ENCODE measurements around the gene APOA1. TPM values are rescaled to one million over a fixed set of nuclear protein-coding genes. Genes with fewer than 3 reads are reported as not detected.

Gene APOA1
- under 1 TPM; 0.23 to 0.25 TPM for total RNA-seq

DNA sequence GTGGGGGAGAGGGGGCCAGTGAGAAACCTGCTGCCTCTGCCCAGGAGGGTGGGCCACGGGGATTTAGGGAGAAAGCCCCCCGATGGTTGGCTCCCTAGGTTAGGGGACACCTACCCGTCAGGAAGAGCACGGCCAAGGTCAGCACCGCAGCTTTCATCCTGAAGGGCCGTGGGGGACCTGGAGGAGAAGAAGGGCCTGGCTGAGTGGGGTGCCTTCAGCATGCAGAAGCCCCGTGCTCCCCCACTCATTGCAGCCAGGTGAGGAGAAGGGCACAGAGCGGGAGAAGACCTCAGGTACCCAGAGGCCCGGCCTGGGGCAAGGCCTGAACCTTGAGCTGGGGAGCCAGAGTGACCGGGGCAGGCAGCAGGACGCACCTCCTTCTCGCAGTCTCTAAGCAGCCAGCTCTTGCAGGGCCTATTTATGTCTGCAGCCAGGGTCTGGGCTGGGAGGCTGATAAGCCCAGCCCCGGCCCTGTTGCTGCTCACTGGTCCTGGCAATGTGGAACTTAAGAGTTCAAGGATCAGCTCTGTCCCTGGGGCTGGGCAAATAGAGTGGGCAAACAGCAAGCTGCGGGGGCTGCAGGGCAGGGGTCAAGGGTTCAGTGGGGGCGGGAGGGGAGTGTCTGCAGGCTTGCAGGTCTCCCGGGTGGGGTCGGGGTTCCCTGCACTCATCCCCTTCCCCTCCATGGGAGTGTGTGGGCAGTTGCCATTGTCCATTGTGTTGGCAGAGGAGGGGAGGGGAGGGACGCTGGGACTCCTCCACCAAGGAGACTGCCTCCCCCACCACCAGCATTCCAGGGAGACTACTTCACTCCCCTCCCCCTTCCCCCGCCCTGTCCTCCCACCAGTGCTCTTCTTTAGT, at the start of gene APOA1:
Gene APOA1 (minus strand): TSS at position 392 of the 861 bp plus-strand sequence. CDS start 235 bp downstream, at position 157.
- Mint-ChIP-seq H3K4me1 (peaks cover 16% of the 10 kb centered on the region), H3K36me3 (ENCODE audit: low read depth) (no peaks in the 10 kb centered on the region), H3K9me3 (no peaks in the 10 kb centered on the region), H3K4me3 (no peak within 1 kb of the TSS), H3K27ac (no peak within 1 kb of the TSS), H3K27me3 (no peaks in the 10 kb centered on the region)
- POLR2A ChIA-PET = no interaction called here
- DNase-seq = no peak
- CTCF ChIA-PET = interaction anchor here (1.4 to 3.8 kb wide), 7 partner anchors 9 to 267 kb away, joined by 4 to 33 read pairs (median 9); partner anchors contain the start of gene APOA5

DNA sequence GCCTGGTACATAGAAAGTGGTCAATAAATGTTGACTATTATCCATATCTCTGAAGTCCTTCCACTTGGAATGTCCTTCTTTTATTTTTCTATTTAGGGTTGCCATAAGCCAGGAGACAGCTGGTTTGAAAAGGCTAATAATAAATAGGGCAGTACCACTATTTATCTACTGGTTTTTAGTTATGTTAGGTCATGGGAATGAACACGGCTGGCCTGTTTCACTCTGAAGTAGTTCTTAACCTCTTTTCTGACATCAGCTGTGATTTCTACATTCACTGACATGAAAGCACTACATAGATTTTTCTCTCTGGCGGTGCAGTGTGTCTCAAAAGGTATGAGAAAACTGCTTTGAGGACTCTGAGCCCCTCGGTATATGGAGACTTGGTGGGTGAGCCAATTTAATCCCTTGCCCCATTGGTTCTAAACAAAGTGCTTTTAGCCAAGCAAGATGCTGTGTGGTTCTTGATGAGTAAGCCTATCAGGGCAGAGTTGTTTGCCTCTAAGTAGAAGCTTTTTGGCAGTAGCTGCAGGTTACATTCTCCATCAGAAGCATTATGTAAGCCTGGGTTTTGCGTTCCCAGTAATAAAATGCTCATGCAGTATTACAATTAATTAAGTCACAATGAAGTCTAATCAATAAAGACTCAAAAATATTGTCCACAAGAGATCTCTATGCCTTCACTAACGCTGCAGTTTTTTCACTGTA, 48.7 kb upstream of the APOA1 start:
- Mint-ChIP-seq H3K9me3 (no peaks in the 10 kb centered on the region), H3K36me3 (ENCODE audit: low read depth) (peaks cover 5% of the 10 kb centered on the region), H3K4me1 (peaks cover 26% of the 10 kb centered on the region), H3K4me3 (no peak overlapping the region), H3K27me3 (no peaks in the 10 kb centered on the region), H3K27ac (no peak overlapping the region)
- ChIA-PET CTCF (interaction anchor here (1.3 kb wide), 1 partner anchor 33 kb away, joined by 3 read pairs; no protein-coding TSS in a partner anchor), POLR2A (no interaction called here)
- no peak for DNase-seq

DNA sequence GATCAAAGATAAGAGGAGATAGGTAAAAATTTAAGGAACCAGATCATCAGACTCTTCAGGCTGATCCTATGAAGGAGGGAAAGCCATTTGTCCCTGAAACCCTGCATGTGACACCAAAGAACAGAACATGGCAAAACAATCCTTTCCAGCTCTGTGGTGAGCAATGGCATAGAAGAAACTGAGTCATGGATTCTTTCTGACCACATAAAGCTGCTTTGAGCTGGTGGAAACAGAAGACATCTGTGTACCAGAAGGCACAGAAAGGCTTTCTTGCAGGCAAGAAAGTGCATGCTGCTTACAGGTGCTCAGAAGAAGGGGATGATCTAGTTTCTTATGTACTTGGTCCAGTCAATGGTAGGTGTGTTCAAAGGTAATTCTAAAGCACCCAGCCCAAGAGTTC, 45.0 kb upstream of the APOA1 start:
- no peaks in the 10 kb centered on the region for H3K9me3 Mint-ChIP-seq
- no peaks in the 10 kb centered on the region for H3K27me3 Mint-ChIP-seq
- peaks cover 3% of the 10 kb centered on the region for H3K36me3 Mint-ChIP-seq (ENCODE audit: low read depth)
- no peak for DNase-seq
- ChIA-PET POLR2A (no interaction called here), CTCF (interaction anchor here (0.5 to 1.0 kb wide), 4 partner anchors 8 to 223 kb away, joined by 3 to 4 read pairs (median 3); no protein-coding TSS in a partner anchor)
- H3K4me1 Mint-ChIP-seq = peaks cover 15% of the 10 kb centered on the region
- H3K27ac Mint-ChIP-seq = no peak overlapping the region
- H3K4me3 Mint-ChIP-seq = no peak overlapping the region

DNA sequence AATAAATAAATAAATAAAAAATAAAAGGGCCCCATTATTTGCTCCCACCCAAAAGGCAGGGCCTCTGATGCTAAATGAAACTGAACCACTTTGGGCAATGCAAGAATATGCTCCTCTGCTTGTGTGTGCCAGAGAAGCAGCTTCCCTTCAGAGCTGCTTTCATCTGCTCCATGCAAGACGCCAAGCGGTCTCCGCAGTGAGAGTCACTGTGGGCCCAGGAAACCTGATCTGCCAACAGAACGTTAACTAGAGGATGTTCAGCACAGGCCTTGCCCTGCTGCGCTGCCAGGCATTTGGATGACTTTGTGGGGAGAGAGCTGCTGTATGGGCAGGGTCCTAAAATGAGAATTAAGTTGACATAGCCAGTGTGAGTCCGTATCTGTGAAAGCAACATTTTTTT, 43.7 kb upstream of the APOA1 start:
- ChIA-PET POLR2A (no interaction called here), CTCF (interaction anchor here (0.5 to 1.8 kb wide), 2 partner anchors 225 to 983 kb away, joined by 3 to 10 read pairs; no protein-coding TSS in a partner anchor)
- H3K36me3 Mint-ChIP-seq (ENCODE audit: low read depth) = peaks cover 3% of the 10 kb centered on the region

DNA sequence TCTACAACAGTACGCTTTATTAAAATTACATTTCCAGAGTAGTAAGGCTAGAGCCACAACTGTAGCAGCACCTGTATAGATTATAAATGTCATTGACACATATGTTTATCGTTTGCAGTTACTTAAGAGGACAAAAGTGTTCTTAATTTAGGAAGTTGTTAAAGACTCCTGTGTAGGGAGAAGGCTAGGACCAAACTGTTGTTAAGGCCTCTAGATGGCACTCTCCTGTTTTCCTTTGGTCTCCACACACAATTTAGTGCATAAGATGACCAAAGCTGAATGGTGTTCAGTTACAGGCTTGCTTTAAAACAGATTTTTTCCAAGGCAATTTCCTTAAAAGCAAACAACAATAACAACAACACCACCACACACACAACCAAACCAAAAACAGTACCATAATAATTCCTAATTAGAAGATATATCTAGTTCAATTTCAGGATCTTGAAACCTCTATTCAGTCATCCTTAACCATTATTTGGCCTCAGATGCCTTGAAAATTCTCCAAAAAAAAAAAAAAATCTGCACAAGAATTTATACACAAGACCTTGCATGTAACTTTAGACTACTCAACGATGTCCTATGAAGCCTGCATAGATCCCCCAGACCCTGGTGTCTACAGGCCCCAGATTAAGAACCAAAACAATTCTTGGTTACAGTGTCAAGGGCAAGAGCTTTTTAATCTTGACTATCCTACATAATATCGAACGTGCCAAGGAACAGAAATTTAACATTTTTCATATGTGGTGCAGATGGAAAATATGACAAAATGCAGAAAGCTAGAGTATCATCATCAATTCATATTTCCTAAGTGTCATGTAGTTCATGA, 42.6 kb upstream of the APOA1 start:
- H3K36me3 Mint-ChIP-seq (ENCODE audit: low read depth) = peaks cover 3% of the 10 kb centered on the region
- peak; percentile 41 for DNase-seq
- H3K9me3 Mint-ChIP-seq = no peaks in the 10 kb centered on the region
- ChIA-PET POLR2A (no interaction called here), CTCF (interaction anchor here (0.7 to 1.8 kb wide), 11 partner anchors 8 to 347 kb away, joined by 3 to 10 read pairs (median 4); partner anchors contain the start of gene APOA5)
- no peaks in the 10 kb centered on the region for H3K27me3 Mint-ChIP-seq
- no peak overlapping the region for H3K27ac Mint-ChIP-seq
- no peak overlapping the region for H3K4me3 Mint-ChIP-seq
- peaks cover 15% of the 10 kb centered on the region for H3K4me1 Mint-ChIP-seq

More for the DNA sequence above, 43.7 kb upstream of the APOA1 start:
- H3K27ac Mint-ChIP-seq = no peak overlapping the region
- peaks cover 15% of the 10 kb centered on the region for H3K4me1 Mint-ChIP-seq
- H3K27me3 Mint-ChIP-seq = no peaks in the 10 kb centered on the region
- no peak overlapping the region for H3K4me3 Mint-ChIP-seq
- H3K9me3 Mint-ChIP-seq = no peaks in the 10 kb centered on the region
- no peak for DNase-seq

DNA sequence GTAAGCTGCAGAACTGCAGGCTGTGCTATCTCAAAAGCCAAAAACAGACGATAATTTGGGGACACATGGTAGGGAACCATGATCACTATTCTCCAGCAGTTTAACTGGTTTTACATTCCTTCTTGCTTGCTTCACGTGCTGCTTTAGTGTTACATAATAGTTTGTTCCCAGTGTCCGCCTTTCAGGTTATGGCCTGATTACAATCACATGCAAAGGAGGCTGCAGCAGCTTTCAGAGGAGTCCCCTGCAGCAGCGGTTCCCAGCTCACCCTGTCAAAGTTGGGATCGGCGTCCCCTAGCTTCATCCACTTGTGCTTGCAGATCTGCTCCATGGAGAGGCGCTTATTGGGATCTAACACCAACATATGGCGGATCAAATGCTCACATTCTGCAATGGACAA, 39.2 kb upstream of the APOA1 start:
- Mint-ChIP-seq H3K9me3 (no peaks in the 10 kb centered on the region), H3K27me3 (no peaks in the 10 kb centered on the region), H3K4me3 (no peak overlapping the region), H3K36me3 (ENCODE audit: low read depth) (peaks cover 25% of the 10 kb centered on the region), H3K27ac (no peak overlapping the region), H3K4me1 (peaks cover 9% of the 10 kb centered on the region)
- CTCF ChIA-PET = interaction anchor here (0.6 to 1.4 kb wide), 5 partner anchors 9 to 229 kb away, joined by 3 to 4 read pairs (median 3); no protein-coding TSS in a partner anchor
- DNase-seq = no peak
- POLR2A ChIA-PET = no interaction called here

DNA sequence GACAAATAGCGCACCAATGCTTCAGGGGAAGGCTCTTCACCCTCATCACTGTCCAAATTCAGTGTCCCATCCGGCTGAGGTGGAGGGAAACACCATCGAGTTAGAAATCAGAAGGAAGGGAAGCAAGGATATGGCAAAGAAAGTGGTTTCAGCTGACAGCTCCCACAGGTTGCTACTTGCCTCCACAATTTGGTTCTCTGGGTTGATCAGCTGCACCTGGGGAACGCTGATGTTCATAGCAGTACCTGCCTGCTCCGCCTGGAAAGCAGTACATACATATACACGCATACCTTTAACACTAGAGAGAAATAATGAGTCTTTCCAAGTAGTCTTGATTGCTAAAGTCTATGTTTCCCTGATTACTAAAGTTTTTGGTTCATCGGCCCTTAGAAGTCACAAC, 37.8 kb upstream of the APOA1 start:
- Mint-ChIP-seq H3K27ac (peak overlapping the region; percentile 7), H3K4me1 (peaks cover 12% of the 10 kb centered on the region), H3K9me3 (no peaks in the 10 kb centered on the region), H3K4me3 (no peak overlapping the region), H3K36me3 (ENCODE audit: low read depth) (peaks cover 37% of the 10 kb centered on the region), H3K27me3 (no peaks in the 10 kb centered on the region)
- DNase-seq = no peak
- POLR2A ChIA-PET = no interaction called here
- CTCF ChIA-PET = interaction anchor here (1.9 kb wide), 1 partner anchor 22 kb away, joined by 5 read pairs; no protein-coding TSS in a partner anchor

DNA sequence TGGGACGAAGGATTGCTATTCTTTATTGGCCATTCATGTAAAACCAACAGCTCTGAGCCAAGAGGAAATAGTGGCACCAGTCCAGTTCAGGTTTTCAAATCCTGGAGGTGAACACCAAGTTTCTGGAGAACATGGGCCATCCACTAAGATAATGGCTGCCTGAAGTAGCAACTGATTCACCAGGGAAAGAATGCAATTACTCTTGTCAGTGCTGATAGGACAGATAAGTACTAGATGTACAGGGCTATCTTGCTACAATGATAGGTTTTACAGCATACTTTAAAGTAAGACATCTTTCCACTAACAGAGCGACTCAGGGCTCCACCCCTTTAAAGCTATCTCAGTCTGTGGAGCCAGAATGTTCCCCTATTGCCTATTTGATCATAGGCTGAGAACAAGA, 36.8 kb upstream of the APOA1 start:
- no peak overlapping the region for H3K4me3 Mint-ChIP-seq
- DNase-seq = no peak
- H3K36me3 Mint-ChIP-seq (ENCODE audit: low read depth) = peaks cover 42% of the 10 kb centered on the region
- H3K4me1 Mint-ChIP-seq = peaks cover 9% of the 10 kb centered on the region
- no peaks in the 10 kb centered on the region for H3K9me3 Mint-ChIP-seq
- ChIA-PET POLR2A (no interaction called here), CTCF (interaction anchor here (0.6 to 1.9 kb wide), 5 partner anchors 8 to 278 kb away, joined by 3 to 5 read pairs (median 3); partner anchors contain the start of gene APOA5)
- no peak overlapping the region for H3K27ac Mint-ChIP-seq
- H3K27me3 Mint-ChIP-seq = no peaks in the 10 kb centered on the region

DNA sequence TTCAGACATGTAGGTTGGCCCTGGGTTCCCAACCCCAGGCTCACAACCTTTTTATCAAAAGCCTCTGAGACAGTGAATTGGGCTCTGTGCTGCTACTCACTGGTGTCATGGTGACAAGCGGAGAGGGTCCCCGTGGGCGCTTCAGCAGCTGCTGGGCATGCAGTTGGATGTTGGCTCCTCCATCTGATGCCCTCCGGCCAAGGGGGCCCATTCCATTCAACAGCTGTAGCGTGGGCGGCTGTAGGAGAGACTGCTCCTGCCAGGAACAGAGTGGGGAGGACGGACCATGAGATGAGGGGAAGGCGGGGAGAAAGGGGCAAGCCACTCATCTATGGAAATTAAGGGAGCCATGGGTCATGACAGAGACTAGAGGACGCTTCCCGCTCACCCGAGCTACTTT, 36.0 kb upstream of the APOA1 start:
- peaks cover 44% of the 10 kb centered on the region for H3K36me3 Mint-ChIP-seq (ENCODE audit: low read depth)
- H3K4me3 Mint-ChIP-seq = no peak overlapping the region
- no peaks in the 10 kb centered on the region for H3K9me3 Mint-ChIP-seq
- no peaks in the 10 kb centered on the region for H3K27me3 Mint-ChIP-seq
- H3K4me1 Mint-ChIP-seq = peaks cover 9% of the 10 kb centered on the region
- no peak overlapping the region for H3K27ac Mint-ChIP-seq
- ChIA-PET CTCF (interaction anchor here (1.6 to 1.9 kb wide), 2 partner anchors 20 to 82 kb away, joined by 3 to 5 read pairs; partner anchors contain the start of gene APOA5), POLR2A (no interaction called here)
- DNase-seq = no peak

DNA sequence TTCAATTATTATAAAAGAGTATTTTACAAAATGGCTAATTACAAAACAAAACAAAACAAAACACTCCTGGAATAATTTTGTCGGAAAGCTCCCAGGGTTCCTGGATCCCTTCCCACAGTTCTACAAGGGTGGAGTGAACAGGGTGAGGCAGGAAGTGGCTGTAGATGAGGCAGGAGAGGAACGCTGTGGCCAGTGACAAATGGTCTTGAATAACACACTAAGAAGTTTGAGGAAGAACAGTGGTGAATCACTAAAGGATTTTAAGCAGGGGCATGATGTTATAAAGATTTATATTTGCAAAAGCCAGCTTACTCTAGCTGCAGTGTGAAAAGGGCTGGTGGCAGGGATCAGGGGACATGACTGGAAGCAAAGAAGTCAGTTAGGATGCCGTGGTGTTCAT, 33.8 kb upstream of the APOA1 start:
- no peaks in the 10 kb centered on the region for H3K9me3 Mint-ChIP-seq
- peaks cover 55% of the 10 kb centered on the region for H3K36me3 Mint-ChIP-seq (ENCODE audit: low read depth)
- ChIA-PET CTCF (no interaction called here), POLR2A (no interaction called here)
- DNase-seq = no peak
- H3K27ac Mint-ChIP-seq = no peak overlapping the region
- H3K4me1 Mint-ChIP-seq = peaks cover 9% of the 10 kb centered on the region
- H3K4me3 Mint-ChIP-seq = no peak overlapping the region
- no peaks in the 10 kb centered on the region for H3K27me3 Mint-ChIP-seq

DNA sequence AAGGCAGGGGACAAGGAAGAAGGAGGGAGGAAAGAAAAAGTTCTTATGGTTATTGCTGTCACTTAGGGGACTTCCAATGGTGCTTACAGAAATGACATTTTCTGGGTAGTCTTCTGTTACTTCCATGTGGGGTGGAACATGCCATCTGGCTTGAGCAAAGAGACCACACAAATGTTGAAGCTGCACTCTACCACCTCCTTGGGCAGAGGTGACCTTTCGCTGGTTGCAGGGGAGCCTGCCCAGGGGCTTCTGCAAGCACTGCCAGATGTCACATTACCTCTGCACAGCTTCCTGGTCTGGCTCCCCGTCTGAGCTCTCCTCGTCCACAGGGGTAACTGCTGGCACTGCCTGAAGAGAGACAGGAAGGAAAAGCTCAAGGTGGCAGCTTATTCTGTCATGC, 32.6 kb upstream of the APOA1 start:
- ChIA-PET CTCF (no interaction called here), POLR2A (no interaction called here)

DNA sequence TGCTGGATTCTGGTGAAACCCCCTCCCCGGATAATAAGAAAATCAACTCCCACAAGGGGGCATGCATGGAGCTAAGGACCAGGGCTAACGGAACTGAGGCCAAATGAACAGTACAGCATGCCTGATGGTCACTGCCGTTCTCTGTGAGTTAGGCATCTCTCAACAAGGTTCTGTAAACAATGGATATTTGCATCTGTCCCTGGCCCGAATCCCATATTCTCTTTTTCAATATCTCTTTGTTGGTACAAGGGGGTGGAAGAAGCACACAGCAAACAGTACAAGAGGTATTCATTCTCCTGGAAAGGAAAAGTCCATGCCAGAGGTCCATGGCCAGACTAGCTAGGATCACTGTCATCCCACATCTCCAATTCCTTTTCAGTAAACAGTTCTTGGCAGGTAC, 32.2 kb upstream of the APOA1 start:
- ChIA-PET CTCF (interaction anchor here (0.7 kb wide), 1 partner anchor 862 kb away, joined by 3 read pairs; no protein-coding TSS in a partner anchor), POLR2A (no interaction called here)
- H3K9me3 Mint-ChIP-seq = no peaks in the 10 kb centered on the region
- H3K4me3 Mint-ChIP-seq = no peak overlapping the region
- DNase-seq = no peak
- H3K27ac Mint-ChIP-seq = no peak overlapping the region
- H3K36me3 Mint-ChIP-seq (ENCODE audit: low read depth) = peaks cover 57% of the 10 kb centered on the region
- H3K27me3 Mint-ChIP-seq = no peaks in the 10 kb centered on the region
- H3K4me1 Mint-ChIP-seq = peaks cover 9% of the 10 kb centered on the region

More for the DNA sequence above, 32.6 kb upstream of the APOA1 start:
- no peaks in the 10 kb centered on the region for H3K27me3 Mint-ChIP-seq
- no peak overlapping the region for H3K4me3 Mint-ChIP-seq
- no peak for DNase-seq
- no peaks in the 10 kb centered on the region for H3K9me3 Mint-ChIP-seq
- H3K36me3 Mint-ChIP-seq (ENCODE audit: low read depth) = peaks cover 58% of the 10 kb centered on the region
- peaks cover 9% of the 10 kb centered on the region for H3K4me1 Mint-ChIP-seq
- H3K27ac Mint-ChIP-seq = no peak overlapping the region
